GM18526 (cell line): ENCODE results near the gene PCBP2.

Source experiments
- POLR2A ChIP-seq: IDR thresholded peaks from 3 replicates; pipeline ENCODE4 v1.6.1; 2011; ENCODE audit not compliant: insufficient read length; ENCODE audit errors: extremely low read depth

Gene PCBP2

DNA sequence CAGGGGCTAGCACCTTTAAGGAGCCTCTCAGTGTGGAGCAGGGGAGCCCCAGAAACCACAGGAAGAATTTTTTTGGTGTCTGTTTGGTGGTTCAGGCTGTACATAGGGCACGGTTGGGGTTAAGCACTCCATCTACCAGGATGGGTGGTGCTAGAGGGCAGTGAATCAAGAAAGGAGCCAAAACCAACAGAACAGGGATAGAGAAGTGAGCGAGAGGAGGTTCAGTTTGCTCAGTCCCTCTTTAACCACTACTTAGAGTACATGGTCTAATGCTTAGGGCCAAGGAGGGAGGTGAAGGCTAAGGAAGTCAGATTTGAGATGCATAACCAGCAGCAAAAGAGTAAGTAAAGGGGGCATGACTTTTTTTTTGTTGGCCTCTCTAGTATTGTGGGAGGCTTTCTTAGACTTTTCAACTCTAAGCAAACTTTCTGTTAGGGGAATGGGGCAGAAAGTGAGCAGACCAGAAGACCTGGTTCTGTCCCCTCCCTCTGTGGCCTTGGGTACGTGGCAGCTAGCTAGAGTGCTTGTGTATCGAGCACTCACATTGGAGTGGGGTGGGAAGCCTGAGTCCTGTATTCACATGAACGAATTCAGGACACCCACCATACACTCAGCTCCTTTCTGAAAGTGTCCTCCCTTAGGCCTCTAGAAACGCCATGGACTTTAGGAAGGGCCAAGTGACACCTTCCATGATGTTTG lies 62.0 kb downstream of the PCBP2 start:
- no peak for TF ChIP-seq POLR2A

DNA sequence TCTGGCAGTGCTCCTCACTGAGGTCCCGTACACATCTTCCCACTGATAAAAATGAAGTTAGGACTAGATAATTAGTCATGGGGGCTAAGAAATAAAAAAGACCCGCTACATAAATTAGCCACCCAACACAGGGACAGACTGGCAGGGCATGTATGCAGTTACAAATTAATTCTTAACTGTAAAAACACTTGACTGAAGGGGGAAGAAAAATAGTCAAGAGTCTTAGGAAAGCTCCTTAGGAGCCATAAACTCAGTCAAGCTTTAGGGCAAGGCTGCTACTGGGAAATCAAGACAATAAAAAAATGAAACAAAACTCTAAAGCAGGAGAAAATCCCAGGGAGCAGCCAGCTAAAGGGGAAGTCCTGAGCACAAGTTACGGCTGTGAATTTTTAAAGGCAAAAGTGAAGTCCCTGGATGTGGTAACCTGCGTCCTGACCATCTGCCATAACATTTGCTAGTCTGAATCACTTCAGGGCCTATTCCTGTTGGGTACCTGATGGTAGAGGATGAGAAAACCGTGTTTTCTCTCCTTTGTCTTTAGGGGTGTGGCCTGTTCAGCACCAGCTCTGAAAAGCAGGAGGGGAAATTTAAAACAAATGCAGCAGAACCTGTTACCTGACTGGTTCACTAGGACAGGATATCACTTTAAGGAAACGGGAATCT lies 62.9 kb downstream of the PCBP2 start:
- no peak for TF ChIP-seq POLR2A

DNA sequence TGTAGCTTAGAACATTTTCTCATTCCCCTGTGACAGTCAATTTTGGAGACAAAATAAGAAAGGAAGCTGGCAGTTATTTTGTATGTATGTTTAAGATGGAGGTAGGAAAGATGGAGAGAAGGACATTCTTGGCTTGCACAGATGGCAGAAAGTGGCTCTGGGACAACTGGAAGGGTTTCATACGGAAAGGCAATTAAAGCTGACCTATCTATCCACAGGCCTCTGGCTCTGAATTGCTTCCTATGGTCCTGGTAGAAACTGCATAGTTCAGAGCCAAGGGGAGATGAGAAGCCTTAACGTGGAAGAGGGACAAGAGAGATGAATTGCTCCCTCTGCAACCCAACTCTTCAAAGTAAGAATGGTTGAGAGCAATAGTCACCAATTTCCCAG lies 63.4 kb downstream of the PCBP2 start:
- TF ChIP-seq POLR2A: no peak

DNA sequence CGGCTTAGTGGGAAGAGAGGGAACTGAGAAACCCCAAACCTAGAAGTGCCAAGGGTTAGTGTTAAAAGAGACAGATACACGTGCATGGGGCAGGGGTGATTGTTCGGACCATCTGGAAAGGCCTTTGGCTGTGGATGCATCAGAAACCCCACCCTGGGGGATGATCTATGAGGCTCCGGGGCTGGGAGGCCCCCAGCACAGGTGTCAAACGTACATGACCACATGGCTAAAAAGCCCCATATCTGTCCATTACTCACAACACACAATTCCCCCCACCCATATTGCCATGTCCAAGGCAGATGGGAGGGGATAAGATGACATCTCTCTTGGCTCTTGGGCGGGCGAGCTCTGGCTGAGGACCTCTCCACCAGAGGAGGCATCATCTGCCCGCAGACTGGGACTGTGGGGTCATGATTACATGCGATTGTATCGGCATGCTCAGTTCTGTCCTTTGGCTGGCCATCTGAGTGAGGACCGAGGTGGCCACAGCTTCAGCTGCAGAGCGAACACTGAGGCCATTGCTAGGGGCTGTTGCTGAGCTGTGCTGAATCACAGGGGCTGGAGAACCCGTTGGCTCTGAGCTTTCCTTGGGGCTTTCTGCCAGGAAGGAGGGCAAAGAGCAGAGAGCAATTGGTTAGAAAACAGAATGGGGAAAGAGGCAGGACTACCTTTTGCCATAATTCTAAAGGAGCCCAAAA lies 65.0 kb downstream of the PCBP2 start:
- TF ChIP-seq POLR2A: no peak

DNA sequence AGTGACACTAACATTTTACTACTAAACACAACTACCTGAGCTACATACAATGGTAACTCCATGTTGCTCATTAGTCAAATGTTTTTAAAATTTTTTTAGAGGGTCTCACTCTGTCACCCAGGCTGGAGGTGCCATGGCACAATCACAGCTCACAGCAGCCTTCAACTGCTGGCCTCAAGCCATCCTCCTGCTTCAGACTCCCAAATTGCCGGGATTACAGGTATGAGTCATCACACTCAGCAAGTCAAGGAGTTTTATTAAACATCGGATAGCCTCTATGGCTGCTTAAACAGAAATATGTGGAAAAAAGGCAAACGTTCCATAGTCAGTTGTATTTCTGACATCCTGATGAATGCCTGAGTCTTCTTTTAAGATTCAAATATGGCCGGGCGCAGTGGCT lies 66.5 kb downstream of the PCBP2 start:
- no peak for TF ChIP-seq POLR2A

DNA sequence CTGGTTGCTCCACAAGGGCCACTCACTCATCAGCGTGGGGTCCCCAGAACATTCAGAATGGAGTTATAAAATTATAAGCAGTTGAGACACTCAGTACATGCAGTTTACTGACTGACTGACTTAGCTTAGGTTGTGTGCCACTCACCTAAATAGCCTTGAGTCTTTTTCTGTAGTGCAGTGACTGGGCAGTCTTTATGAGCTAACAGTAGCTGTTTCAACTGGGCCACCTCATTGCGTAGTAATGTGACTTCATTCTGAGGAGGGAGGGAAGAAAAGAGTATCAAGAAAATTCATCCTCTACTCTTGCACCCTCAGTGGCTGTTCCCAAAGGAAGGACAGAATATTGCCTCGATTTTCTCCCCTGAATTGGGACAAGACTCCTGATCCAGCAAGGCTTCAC lies 71.2 kb downstream of the PCBP2 start:
- no peak for TF ChIP-seq POLR2A

DNA sequence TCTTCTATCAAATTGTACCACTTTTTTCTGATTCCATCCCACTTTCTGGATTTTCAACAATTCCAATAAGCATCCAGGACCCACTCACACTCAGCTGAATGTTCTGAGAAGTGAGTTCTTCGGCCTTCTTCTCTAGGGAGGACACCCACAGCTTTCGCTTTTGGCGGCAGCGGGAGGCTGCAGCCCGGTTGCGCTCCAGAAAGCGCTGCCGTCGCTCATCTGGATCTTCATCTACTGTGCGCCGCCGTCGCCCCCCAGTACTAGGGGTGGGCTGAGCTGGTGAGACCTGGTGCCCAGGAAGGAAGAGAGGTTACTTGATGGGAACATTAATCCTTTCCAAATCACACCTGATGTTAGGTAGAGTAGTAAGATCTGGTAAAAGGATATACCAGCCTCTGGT lies 72.6 kb downstream of the PCBP2 start:
- no peak for TF ChIP-seq POLR2A

DNA sequence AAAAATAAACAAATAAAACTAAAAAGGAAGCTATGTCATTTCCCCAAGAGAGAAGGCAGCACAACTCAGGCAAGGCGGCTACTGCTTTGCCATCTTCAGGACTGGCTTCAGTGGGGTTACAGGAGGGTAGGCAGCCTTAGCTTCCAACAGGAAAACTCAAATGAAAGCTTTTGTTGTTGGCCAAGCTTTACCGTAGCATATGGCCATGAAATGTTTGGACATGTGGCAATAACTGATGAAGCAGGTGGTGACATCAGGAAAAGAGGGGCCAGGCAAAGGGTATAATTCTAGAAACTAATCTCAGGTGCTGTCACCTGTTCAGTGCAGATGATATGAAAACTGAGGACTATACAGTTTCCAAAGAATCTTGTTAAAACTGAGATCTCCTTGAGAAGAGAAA lies 78.2 kb downstream of the PCBP2 start:
- no peak for TF ChIP-seq POLR2A
